NCI-H524 (cell line): ENCODE results near the gene POLR1B.
"Not testable (repeated sequence)": the region's sequence is repeated elsewhere in the genome, so short reads cannot be mapped to it uniquely, and the experiment has no call there.

Experiments
- DNase-seq, 2 experiments: peaks; one replicate each; lab custom pipeline; 2025; lab: John Stamatoyannopoulos, UW

The POLR1B gene

DNA sequence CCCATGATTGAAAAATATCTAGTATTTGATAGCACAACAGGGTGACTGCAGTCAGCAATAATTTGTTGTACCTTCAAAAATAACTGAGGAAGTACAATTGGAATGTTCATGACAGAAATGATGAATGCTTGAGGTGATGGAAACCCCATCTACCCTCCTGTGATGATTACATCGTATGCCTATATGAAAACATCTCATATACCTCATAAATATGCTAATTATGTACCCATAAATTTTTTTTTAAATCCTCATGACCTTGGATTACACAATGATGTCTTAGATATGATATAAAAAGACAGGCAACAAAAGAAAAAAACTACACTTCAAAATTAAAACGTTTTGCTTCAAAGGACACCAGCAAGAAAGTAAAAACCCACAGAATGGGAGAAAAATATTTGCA lies 1.4 kb upstream of the POLR1B start:
- no peak for DNase-seq

DNA sequence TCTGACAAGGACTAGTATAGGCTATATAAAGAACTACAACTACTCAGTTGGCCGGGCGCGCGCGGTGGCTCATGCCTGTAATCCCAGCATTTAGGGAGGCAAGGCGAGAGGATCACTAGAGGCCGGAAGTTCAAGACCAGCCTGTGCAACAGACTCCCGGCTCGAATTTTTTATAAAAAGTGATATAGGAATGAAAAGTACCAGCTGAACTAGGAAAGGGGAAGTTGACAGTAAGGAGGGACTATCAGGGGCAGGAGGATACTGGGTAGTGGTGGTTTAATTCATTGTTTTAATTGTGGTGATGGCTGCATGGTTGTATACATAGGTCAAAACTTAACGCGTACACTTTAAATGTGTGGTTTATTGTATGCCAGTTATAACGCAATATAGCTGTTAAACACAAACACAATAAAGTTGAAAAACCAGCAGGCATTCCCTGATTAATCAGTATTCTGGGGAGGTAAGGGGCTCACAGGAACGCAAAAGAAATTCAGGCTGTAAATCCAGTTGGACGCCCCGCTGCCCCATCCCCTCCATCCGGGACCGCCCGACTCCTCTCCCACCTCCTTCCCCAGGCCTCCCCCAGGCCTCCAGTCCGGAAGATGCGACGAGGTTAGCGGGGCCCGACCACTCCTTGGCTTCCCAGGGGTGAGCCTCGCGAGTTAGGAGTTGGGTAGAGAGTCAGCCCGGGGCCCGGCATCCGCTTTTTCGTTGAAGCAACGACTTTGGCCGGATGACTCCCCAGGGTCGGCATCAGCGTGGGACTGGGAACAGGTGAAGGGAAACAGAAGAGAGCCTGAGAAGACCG lies 746 bp upstream of the POLR1B start:
- peak in 1 of 2 experiments; percentile 60 for DNase-seq

- peak in 1 of 2 experiments; percentile 48 for DNase-seq
Measured at GRCh38 chr2:112542984-112543661, 858 bp downstream of the POLR1B start.

- no peak for DNase-seq
Measured at GRCh38 chr2:112547333-112547732, 5.1 kb downstream of the POLR1B start.

GRCh38 chr2:112548980-112549379 lies 6.7 kb downstream of the POLR1B start:
- DNase-seq, result no peak

- no peak for DNase-seq
Measured at GRCh38 chr2:112566104-112566503, 23.8 kb downstream of the POLR1B start.

GRCh38 chr2:112566508-112566907 lies 24.2 kb downstream of the POLR1B start:
- not testable (repeated sequence) for DNase-seq

DNA sequence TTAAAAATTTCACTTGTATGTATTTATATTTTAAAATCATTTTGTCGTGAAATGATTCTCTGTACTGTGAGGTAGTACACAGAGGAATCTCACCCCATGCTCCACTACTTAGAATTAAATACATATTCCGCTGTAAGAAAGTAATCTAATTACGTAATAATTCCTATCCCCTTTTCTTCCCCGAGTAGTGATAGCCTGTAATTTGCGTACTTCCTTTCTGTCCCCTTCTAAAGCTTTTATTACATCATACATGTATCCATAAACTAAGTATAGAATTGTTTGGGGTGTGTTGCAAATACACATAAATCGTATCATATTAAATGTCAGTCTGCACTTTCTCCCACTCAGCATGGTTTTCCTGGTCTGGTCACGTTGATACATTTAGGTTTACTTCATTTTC lies 29.7 kb downstream of the POLR1B start:
- no peak for DNase-seq

DNA sequence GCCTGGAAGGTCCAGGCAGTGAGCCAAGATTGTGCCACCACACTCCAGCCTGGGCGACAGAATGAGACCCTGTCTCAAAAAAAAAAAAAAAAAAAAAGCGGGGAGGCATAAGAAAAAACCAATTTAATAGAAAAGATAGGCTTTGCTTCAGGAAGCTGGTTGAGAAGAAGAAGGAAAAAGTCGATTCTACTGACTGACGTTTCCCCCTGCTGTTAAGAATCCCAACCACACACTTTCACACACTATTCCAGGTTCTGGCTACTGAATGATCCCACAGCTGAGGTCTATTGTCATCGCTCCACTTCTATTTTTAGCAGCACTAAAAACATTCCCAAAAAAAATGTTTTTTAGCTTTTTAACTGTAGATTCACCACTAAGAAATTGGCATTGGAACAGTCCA lies 35.5 kb downstream of the POLR1B start:
- DNase-seq, result no peak

GRCh38 chr2:112579241-112579640 lies 37.0 kb downstream of the POLR1B start:
- DNase-seq, result no peak

- no peak for DNase-seq
Measured at GRCh38 chr2:112580084-112580483, 37.8 kb downstream of the POLR1B start.

DNA sequence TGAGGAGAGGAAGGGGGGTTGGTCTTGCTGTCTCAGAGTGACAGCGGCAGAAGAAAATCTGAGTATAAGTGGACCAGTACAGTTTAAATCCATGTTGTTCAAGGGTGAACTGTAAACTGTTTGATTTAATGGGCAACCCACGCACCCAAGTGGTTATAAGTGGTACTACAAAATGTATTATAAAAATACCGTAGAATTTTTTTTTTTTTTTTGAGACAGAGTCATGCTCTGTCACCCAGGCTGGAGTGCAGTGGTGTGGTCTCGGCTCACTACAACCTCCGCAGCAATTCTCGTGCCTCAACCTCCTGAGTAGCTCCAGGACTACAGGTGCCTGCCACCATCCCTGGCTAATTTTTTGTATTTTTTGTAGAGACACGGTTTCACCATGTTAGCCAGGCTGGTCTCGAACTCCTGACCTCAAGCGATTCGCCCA lies 40.1 kb downstream of the POLR1B start:
- peak; percentile 25 to 75 for DNase-seq

GRCh38 chr2:112583497-112584133 lies 41.4 kb downstream of the POLR1B start:
- peak in 1 of 2 experiments; percentile 67 for DNase-seq

GRCh38 chr2:112584134-112584890 lies 42.0 kb downstream of the POLR1B start, which contains the start of gene CHCHD5:
CHCHD5 (plus strand) TSS chr2:112584609; CDS start chr2:112584648, 39 bp downstream.
- peak; percentile 81 to 92 for DNase-seq

DNA sequence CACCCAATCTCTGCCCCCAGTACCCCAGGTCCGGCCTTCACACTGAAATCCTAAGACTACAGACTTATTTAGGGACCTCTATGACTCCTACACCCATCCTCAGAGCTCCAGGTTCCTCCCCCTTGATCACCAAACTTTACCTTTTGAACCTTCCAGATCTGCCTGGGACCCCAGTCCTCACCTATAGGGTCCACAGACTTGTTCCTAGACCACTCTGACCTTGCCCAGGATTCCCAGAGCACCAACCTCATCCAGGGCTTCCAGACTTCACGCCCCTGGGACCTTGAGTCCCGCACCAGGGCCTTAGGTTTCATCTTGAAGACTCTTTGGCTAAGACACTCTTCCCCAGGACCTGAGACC lies 42.6 kb downstream of the POLR1B start:
- DNase-seq, result no peak

GRCh38 chr2:112585400-112585799 lies 43.1 kb downstream of the POLR1B start:
- no peak for DNase-seq

GRCh38 chr2:112585873-112586464 lies 43.7 kb downstream of the POLR1B start:
- DNase-seq, result no peak

GRCh38 chr2:112588611-112589045 lies 46.4 kb downstream of the POLR1B start:
- no peak for DNase-seq

- no peak for DNase-seq
Measured at GRCh38 chr2:112591413-112591812, 49.1 kb downstream of the POLR1B start.

DNA sequence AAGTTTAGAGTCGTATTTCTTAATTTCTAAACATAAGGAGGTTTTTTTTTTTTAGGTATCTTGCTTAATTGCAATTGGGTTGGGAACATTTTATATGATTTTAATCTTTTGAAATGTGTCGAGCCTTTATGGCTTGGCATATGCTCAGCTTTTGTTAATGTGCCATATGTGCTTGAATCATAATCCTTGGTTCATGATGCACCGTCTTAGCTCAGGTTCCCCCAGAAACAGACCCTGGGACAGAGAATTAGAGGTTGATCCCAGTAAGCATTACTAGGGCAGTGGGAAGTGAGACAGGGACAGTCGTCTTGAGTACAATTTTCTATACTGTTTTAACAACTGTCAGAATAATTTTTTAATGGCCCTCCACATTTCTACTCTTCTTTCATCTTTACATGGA lies 51.5 kb downstream of the POLR1B start:
- peak; percentile 77 to 88 for DNase-seq

GRCh38 chr2:112597537-112598322 lies 55.5 kb downstream of the POLR1B start:
- no peak for DNase-seq
